B cell (primary cell): ENCODE results near the gene HOGA1. TPM values are rescaled to one million over a fixed set of nuclear protein-coding genes. Genes with fewer than 3 reads are reported as not detected.

Experiments
- ATAC-seq: fragments of 200-7000 bp; cut with Tn5 transposase; one replicate; pipeline ENCODE4 v1.10.0; 2021; ENCODE audit warnings: low read depth, mild to moderate bottlenecking, moderate number of reproducible peaks, moderate library complexity
- CTCF ChIA-PET: fragments of 350-600 bp; sonication (Branson Sonifier 250); formaldehyde crosslinking; loops from one replicate; lab custom pipeline; 2021; ENCODE audit warnings: antibody characterized with exemption, inconsistent platforms; lab: Charles Lee
- POLR2A ChIA-PET: fragments of 350-600 bp; sonication (Branson Sonifier 250); formaldehyde crosslinking; loops from one replicate; lab custom pipeline; 2021; ENCODE audit warnings: antibody characterized with exemption; lab: Charles Lee
- DNase-seq: peaks from one replicate; pipeline ENCODE4 v3.0.0; 2013
- H2AFZ ChIP-seq: 2 replicates; pipeline ENCODE4 v1.6.1; 2012; ENCODE audit warnings: mild to moderate bottlenecking, low read depth, low read length; ENCODE audit not compliant: insufficient read depth, poor library complexity, severe bottlenecking
- H3K27ac ChIP-seq, 2 donors: 1 replicate in 1 of 2; 2 replicates in 1 of 2; pipeline ENCODE4 v1.5.1; 2012 to 2013; ENCODE audit warnings: low read length in 2 of 2, mild to moderate bottlenecking in 2 of 2, moderate library complexity in 1 of 2
- H3K27me3 ChIP-seq, 4 experiments: fragments of 200-600 bp in 1 of 4; sonication (generic) in 1 of 4; replicated peaks in 1 of 4; 1 replicate in 2 of 4; 2 replicates in 2 of 4; pipeline versions ENCODE4 v1.6.1 to v1.7.0; 2013 to 2016; ENCODE audit warnings: low read length in 3 of 4, mild to moderate bottlenecking in 2 of 4, mixed read lengths in 1 of 4, moderate library complexity in 1 of 4; ENCODE audit not compliant: insufficient read depth in 4 of 4, control insufficient read depth in 3 of 4; ENCODE audit errors: control extremely low read depth in 1 of 4
- H3K36me3 ChIP-seq, 2 experiments: replicated peaks in 1 of 2; 1 replicate in 1 of 2; 2 replicates in 1 of 2; pipeline versions ENCODE4 v1.6.1 to v1.7.1; 2013; ENCODE audit warnings: low read length in 1 of 2; ENCODE audit not compliant: insufficient read depth in 2 of 2, control insufficient read depth in 1 of 2; ENCODE audit errors: control extremely low read depth in 1 of 2, extremely low read depth in 1 of 2
- H3K4me1 ChIP-seq, 2 donors: fragments of 200-600 bp in 1 of 2; sonication (generic) in 1 of 2; 1 replicate in 1 of 2; 2 replicates in 1 of 2; pipeline versions ENCODE4 v1.5.1 to v1.6.1; 2013 to 2017; ENCODE audit warnings: low read length in 2 of 2; ENCODE audit not compliant: control insufficient read depth in 2 of 2, insufficient read depth in 2 of 2
- H3K4me2 ChIP-seq: replicated peaks from 2 replicates; pipeline ENCODE3; 2012; ENCODE audit warnings: mild to moderate bottlenecking, low read depth, low read length; ENCODE audit not compliant: poor library complexity, severe bottlenecking
- H3K4me3 ChIP-seq, 5 experiments: fragments of 200-600 bp in 1 of 5; sonication (generic) in 1 of 5; 1 replicate in 3 of 5; 2 replicates in 2 of 5; pipeline versions ENCODE4 v1.5.1 to v1.7.0; 2011 to 2016; ENCODE audit warnings: low read length in 4 of 5, mild to moderate bottlenecking in 4 of 5, low read depth in 2 of 5, control low read depth in 1 of 5, moderate library complexity in 1 of 5; ENCODE audit not compliant: insufficient read depth in 1 of 5; ENCODE audit errors: control extremely low read depth in 1 of 5, extremely low read depth in 1 of 5
- H3K79me2 ChIP-seq: fragments of 200-600 bp; sonication (generic); one replicate; pipeline ENCODE4 v1.6.0; 2016; ENCODE audit warnings: low read length; ENCODE audit not compliant: control insufficient read depth, insufficient read depth
- H3K9ac ChIP-seq: fragments of 200-600 bp; sonication (generic); 2 replicates; pipeline ENCODE4 v1.6.1; 2017; ENCODE audit warnings: mild to moderate bottlenecking, low read length, moderate library complexity
- H3K9me3 ChIP-seq, 3 donors: one replicate each; pipeline versions ENCODE4 v1.6.1 to v1.7.1; 2013; ENCODE audit warnings: low read length in 2 of 3; ENCODE audit not compliant: control insufficient read depth in 2 of 3, insufficient read depth in 1 of 3; ENCODE audit errors: control extremely low read depth in 1 of 3
- H4K20me1 ChIP-seq: 2 replicates; pipeline ENCODE4 v1.6.0; 2012; ENCODE audit warnings: mild to moderate bottlenecking, low read length; ENCODE audit not compliant: insufficient read depth, control insufficient read depth, poor library complexity, severe bottlenecking
- H3K27ac Mint-ChIP-seq: one replicate; pipeline ENCODE4 v1.8.0; 2021; ENCODE audit warnings: mixed read lengths
- H3K27me3 Mint-ChIP-seq: one replicate; pipeline ENCODE4 v1.8.0; 2021; ENCODE audit warnings: mixed read lengths
- H3K4me1 Mint-ChIP-seq: one replicate; pipeline ENCODE4 v1.8.0; 2021; ENCODE audit warnings: mixed read lengths
- H3K4me3 Mint-ChIP-seq: one replicate; pipeline ENCODE4 v1.8.0; 2021; ENCODE audit warnings: mixed read lengths
- H3K9me3 Mint-ChIP-seq: one replicate; pipeline ENCODE4 v1.8.0; 2022; ENCODE audit warnings: mixed read lengths; ENCODE audit not compliant: insufficient read depth
- EZH2 ChIP-seq: IDR thresholded peaks from 2 replicates; pipeline ENCODE4 v1.6.1; 2012; ENCODE audit warnings: borderline replicate concordance, low read depth, mild to moderate bottlenecking, moderate library complexity, low read length; ENCODE audit not compliant: insufficient read depth, poor library complexity, severe bottlenecking
- WGBS: methylation state at CpG from one replicate; pipeline ENCODE4 v1.1.5; 2013; ENCODE audit warnings: missing lambda C conversion rate; ENCODE audit not compliant: insufficient coverage; 5-methylcytosine and 5-hydroxymethylcytosine counted together
- intact Hi-C: fragments of 100-400 bp; cut with micrococcal nuclease; formaldehyde crosslinking; loops from one replicate; pipeline ENCODE4 v1.10.0; 2022
- polyA plus RNA-seq: library from polyadenylated mRNA; depleted of rRNA; stranded (reverse); fragments of >200 nt; gene quantifications from 2 replicates; pipeline ENCODE4 v1.2.3, GENCODE V29; 2012
- total RNA-seq, 2 donors: library from RNA; stranded (reverse); fragments of 120-200 nt in 1 of 2; gene quantifications; 1 replicate in 1 of 2; 2 replicates in 1 of 2; pipeline versions ENCODE4 v1.2.3 to v1.2.4, GENCODE V29; 2013 to 2022
- TF ChIP-seq, protein P1 (sequence below): fragments of 200-600 bp; IDR thresholded peaks from one replicate; pipeline ENCODE4 v1.8.0; 2022; ENCODE audit warnings: antibody characterized with exemption, mild to moderate bottlenecking

Gene HOGA1
- total and polyA plus RNA-seq, 2 donors (not counting 1 experiment from before 2014, with no cell fraction given) = not detected

DNA sequence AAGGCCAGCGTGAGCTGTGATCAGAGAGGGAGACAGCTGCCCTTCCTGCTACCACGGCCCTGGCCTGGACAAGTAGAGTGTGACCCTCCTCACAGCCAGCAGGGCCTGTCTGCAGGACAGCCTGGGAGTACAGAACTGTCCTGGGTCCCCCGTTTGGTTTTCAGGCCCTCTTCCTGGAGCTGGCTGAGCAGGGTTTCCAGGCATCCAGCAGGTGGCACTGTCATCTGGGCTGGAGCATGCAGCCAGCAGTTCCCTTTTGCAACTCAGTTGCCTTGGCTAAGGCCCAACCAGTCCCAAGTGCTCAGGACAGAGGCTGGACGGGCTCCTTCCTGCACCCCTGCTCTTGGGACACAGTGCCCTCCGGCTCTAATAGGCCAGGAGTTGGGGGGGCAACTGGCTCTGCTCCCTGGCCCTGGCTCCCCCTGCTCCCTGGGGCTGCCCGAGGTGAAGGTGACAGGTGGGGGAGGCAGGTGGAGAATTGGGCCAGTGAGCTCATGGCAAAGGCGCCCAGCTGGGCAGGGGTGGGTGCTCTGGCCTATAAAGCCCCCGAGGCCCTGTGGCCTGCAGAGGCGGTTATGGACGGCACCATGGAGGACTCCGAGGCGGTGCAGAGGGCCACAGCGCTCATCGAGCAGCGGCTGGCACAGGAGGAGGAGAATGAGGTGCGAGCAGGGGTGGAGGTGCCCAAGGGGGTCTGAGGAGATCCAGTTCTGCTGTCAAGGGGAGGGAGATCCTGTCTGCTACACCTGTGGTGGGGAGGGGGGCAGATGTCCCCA lies 11.8 kb upstream of the HOGA1 start, which contains the start of gene ANKRD2:
Gene ANKRD2 (plus strand): TSS at position 566 of the 776 bp plus-strand sequence. CDS start 10 bp downstream, at position 576.
- H3K9me3 Mint-ChIP-seq = no peaks in the 10 kb centered on the region
- Histone ChIP-seq H3K9ac (no peak within 1 kb of the TSS), H3K4me3 (no peak within 1 kb of the TSS), H2AFZ (no peak within 1 kb of the TSS), H3K9me3 (no peaks in the 10 kb centered on the region), H4K20me1 (no peaks in the 10 kb centered on the region), H3K4me2 (no peak within 1 kb of the TSS), H3K27me3 (no peaks in the 10 kb centered on the region), H3K79me2 (no peaks in the 10 kb centered on the region), H3K27ac (no peak within 1 kb of the TSS), H3K4me1 (no peaks in the 10 kb centered on the region), H3K36me3 (no peaks in the 10 kb centered on the region)
- peak; percentile 67 for DNase-seq
- no peaks in the 10 kb centered on the region for H3K27me3 Mint-ChIP-seq
- ChIA-PET CTCF (interaction anchor here (0.6 to 2.3 kb wide), 20 partner anchors 9 to 469 kb away, joined by 3 to 13 read pairs (median 3); partner anchors contain the start of genes AVPI1 and HOGA1), POLR2A (no interaction called here)
- H3K4me3 Mint-ChIP-seq = no peak within 1 kb of the TSS
- ATAC-seq = peak; percentile 60
- H3K4me1 Mint-ChIP-seq = no peaks in the 10 kb centered on the region
- intact Hi-C loops = no loop called here
- 70% methylated on average over 15 of the region's 16 CpGs for WGBS
- no peak within 1 kb of the TSS for H3K27ac Mint-ChIP-seq
- TF ChIP-seq EZH2 = no peak
- TF ChIP-seq, protein P1, sequence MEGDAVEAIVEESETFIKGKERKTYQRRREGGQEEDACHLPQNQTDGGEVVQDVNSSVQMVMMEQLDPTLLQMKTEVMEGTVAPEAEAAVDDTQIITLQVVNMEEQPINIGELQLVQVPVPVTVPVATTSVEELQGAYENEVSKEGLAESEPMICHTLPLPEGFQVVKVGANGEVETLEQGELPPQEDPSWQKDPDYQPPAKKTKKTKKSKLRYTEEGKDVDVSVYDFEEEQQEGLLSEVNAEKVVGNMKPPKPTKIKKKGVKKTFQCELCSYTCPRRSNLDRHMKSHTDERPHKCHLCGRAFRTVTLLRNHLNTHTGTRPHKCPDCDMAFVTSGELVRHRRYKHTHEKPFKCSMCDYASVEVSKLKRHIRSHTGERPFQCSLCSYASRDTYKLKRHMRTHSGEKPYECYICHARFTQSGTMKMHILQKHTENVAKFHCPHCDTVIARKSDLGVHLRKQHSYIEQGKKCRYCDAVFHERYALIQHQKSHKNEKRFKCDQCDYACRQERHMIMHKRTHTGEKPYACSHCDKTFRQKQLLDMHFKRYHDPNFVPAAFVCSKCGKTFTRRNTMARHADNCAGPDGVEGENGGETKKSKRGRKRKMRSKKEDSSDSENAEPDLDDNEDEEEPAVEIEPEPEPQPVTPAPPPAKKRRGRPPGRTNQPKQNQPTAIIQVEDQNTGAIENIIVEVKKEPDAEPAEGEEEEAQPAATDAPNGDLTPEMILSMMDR = peak; percentile 72

- Histone ChIP-seq H2AFZ (no peak overlapping the region), H3K4me3 (no peak overlapping the region), H3K4me2 (no peak overlapping the region), H4K20me1 (no peaks in the 10 kb centered on the region), H3K79me2 (no peaks in the 10 kb centered on the region), H3K9ac (no peak overlapping the region), H3K27ac (no peak overlapping the region), H3K4me1 (no peaks in the 10 kb centered on the region), H3K36me3 (no peaks in the 10 kb centered on the region), H3K27me3 (no peaks in the 10 kb centered on the region), H3K9me3 (no peaks in the 10 kb centered on the region)
- Mint-ChIP-seq H3K4me3 (no peak overlapping the region), H3K4me1 (no peaks in the 10 kb centered on the region), H3K9me3 (no peaks in the 10 kb centered on the region), H3K27ac (no peak overlapping the region), H3K27me3 (no peaks in the 10 kb centered on the region)
- 87% methylated on average over 2 of the region's 2 CpGs for WGBS
- ATAC-seq (no peak), DNase-seq (no peak)
- intact Hi-C loops = no loop called here
- ChIA-PET CTCF (interaction anchor here (0.8 to 2.3 kb wide), 7 partner anchors 18 to 426 kb away, joined by 3 to 13 read pairs (median 3); partner anchors contain the start of gene AVPI1), POLR2A (no interaction called here)
- TF ChIP-seq, protein P1 = no peak
- TF ChIP-seq EZH2 = no peak
Measured at GRCh38 chr10:97573021-97573420, 11.2 kb upstream of the HOGA1 start.
